ENCODE data around the gene CCSER2.
"Not testable (repeated sequence)": the region's sequence is repeated elsewhere in the genome, so short reads cannot be mapped to it uniquely, and the experiment has no call there.

The CCSER2 gene

DNA sequence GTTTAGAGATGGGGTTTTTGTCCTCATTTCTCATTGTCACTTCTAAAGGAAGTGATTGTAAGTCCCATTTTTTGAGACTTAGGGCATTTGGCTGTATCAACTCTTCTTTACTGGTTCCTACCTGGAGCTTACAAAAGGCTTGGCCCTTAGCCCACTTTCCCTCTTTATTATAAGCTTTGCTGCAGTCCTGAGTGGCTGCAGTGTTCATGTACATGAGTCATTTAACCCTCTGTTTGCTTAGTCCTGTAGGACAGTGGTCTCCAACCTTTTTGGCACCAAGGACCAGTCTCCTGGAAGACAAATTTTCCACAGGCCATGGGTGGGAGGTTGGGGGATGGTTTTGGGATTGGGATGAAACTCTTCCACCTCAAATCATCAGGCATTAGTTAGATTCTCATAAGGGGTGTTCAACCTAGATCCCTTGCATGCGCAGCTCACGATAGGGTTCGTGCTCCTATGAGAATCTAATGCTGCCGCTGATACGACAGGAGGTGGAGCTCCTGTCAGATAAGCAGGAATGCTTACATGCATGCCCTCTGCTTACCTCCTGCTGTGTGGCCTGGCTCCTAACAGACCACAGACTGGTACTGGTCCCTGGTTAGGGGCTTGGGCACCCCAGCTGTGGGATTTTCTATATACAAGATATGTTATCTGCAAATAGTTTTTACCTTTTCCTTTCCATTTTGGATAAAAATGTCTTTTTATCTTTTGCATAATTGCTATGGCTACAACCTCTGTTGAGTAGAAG lies 99.7 kb downstream of the CCSER2 start:
- TF ChIP-seq, protein P1, sequence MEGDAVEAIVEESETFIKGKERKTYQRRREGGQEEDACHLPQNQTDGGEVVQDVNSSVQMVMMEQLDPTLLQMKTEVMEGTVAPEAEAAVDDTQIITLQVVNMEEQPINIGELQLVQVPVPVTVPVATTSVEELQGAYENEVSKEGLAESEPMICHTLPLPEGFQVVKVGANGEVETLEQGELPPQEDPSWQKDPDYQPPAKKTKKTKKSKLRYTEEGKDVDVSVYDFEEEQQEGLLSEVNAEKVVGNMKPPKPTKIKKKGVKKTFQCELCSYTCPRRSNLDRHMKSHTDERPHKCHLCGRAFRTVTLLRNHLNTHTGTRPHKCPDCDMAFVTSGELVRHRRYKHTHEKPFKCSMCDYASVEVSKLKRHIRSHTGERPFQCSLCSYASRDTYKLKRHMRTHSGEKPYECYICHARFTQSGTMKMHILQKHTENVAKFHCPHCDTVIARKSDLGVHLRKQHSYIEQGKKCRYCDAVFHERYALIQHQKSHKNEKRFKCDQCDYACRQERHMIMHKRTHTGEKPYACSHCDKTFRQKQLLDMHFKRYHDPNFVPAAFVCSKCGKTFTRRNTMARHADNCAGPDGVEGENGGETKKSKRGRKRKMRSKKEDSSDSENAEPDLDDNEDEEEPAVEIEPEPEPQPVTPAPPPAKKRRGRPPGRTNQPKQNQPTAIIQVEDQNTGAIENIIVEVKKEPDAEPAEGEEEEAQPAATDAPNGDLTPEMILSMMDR (IDR thresholded peaks at IDR 0.05; ENCODE audit: low read depth, low read length): no peak
- H3K4me3 ChIP-seq (replicated peaks in 1 of 2; ENCODE audit: low read depth in 2 of 2, low read length in 2 of 2): no peak overlapping the region
- DNase-seq (ENCODE audit: low read depth in 2 of 2): peak; percentile 12 to 19

DNA sequence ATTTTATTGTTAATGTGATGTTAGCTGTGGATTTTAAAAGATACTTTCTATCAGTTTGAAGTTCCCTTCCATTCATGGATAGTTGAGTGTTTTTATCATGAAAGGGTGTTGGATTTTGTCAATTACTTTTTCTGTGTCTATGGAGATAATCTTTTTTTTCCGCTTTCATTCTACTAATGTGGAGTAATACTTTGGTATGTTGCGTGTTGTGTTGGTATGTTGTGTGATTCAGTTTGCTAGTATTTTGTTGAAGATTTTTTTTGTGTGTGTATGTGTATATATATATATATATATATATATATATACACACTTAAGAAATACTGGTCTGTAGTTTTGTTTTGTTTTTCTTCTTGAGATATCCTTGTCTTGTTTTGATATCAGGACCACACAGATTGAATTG lies 100.3 kb downstream of the CCSER2 start:
- TF ChIP-seq, protein P1 (IDR thresholded peaks at IDR 0.05; ENCODE audit: low read depth, low read length): no peak
- DNase-seq (ENCODE audit: low read depth in 2 of 2): peak; percentile 16 to 25
- H3K4me3 ChIP-seq (replicated peaks in 1 of 2; ENCODE audit: low read depth in 2 of 2, low read length in 2 of 2): no peak overlapping the region

DNA sequence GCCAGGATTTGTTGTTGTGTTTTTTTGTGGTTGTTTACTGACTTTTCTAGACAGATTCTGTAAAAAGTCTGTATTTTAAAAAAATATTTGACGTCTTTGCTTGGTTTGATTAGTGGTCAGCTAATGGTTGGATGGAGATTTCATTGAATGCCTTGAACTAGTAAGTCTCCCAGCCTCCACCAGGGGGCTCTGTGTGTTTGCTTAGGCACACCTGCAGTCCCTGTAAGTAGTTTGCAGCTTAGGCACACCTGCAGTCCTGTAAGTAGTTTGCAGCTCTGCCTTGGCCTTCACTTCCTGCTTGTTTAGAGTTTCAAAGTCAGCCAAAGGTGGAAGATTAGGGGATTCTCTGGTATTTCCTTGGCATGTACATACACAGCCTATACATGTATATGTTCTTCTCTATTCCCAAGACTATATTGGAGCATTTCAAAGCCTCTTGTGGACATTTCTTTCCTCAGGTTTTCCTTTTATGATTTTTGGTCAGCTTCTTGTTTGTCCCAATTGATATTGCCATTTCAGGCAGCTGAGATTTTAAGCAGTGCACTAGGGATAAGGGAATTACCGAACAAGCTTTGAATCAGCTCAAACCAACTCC lies 101.6 kb downstream of the CCSER2 start:
- TF ChIP-seq, protein P1 (IDR thresholded peaks at IDR 0.05; ENCODE audit: low read depth, low read length): peak; percentile 81
- peak; percentile 61 to 74 for DNase-seq (ENCODE audit: low read depth in 2 of 2)
- no peak overlapping the region for H3K4me3 ChIP-seq (replicated peaks in 1 of 2; ENCODE audit: low read depth in 2 of 2, low read length in 2 of 2)

DNA sequence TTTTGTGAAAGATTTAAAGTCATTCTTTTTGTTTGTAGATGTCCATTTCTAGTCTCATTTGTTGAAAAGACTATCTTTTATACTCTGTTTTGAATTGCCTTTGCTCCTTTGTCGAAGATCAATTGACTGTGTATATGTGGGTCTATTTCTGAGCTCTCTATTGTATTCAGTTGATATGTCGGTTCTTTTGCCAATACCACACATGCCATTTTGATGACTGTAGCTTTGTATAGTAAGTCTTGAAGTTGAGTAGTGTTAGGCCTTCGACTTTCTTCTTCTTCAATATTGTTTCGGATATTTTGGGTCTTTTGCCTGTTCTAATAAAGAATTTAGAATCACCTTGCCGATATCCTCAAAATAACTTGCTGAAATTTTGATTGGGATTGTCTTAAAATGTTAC lies 104.5 kb downstream of the CCSER2 start:
- TF ChIP-seq, protein P1 (IDR thresholded peaks at IDR 0.05; ENCODE audit: low read depth, low read length): no peak
- peak in 1 of 2 donors; percentile 56 for DNase-seq (ENCODE audit: low read depth in 2 of 2)
- H3K4me3 ChIP-seq (replicated peaks in 1 of 2; ENCODE audit: low read depth in 2 of 2, low read length in 2 of 2): no peak overlapping the region

DNA sequence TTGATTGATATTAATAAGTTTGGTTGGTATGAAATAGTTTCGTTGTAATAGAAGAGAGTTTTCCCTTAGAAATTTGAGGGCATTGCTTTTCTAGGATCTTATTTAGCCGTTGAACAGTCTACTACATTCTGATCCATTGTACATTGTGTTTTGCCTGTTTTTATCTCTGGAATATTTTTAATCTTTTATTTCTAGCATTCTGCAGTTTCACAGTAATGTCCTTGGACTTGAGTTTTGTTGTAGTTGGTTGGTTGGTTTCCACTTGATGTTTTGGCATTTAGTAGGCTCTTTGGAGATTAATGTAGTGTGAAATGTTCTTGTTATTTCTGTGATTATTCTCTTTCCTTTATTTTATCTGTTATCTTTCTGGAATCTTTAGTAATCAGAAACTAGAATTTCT lies 112.4 kb downstream of the CCSER2 start:
- TF ChIP-seq, protein P1 (IDR thresholded peaks at IDR 0.05; ENCODE audit: low read depth, low read length): no peak
- no peak for DNase-seq (ENCODE audit: low read depth in 2 of 2)
- no peak overlapping the region for H3K4me3 ChIP-seq (replicated peaks in 1 of 2; ENCODE audit: low read depth in 2 of 2, low read length in 2 of 2)

DNA sequence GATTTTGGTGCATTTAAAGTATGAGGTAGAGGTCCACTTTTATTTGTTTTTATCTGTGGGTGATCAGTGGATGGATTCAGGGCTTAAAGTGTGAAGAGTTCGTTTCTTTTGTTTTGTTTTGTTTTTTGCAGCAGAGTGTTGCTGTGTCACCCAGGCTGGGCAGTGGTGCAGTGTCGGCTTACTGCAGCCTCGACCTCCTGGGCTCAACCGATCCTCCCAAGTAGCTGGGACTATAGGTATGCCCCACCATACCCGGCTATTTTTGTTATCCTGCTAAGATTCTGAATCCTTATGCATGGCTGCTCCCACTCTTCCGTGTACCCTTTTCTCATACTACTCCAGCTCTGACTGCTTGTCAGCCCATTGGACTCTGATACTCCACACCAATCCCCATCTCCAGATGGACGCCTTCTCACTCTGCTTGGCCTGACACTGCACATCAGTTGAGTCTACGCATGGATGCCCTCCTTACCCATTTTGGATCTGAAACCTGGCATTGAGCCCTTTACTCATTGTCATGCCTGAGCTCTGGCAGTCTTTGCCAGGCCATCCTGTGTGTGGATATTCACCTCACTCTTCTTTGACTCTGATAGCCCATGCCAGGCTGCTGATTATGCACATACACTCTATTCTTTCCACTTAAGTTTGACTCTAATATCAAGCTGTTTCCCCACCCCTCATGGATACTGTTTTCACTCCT lies 119.5 kb downstream of the CCSER2 start:
- DNase-seq (ENCODE audit: low read depth in 2 of 2): no peak
- no peak overlapping the region for H3K4me3 ChIP-seq (replicated peaks in 1 of 2; ENCODE audit: low read depth in 2 of 2, low read length in 2 of 2)
- TF ChIP-seq, protein P1 (IDR thresholded peaks at IDR 0.05; ENCODE audit: low read depth, low read length): no peak

DNA sequence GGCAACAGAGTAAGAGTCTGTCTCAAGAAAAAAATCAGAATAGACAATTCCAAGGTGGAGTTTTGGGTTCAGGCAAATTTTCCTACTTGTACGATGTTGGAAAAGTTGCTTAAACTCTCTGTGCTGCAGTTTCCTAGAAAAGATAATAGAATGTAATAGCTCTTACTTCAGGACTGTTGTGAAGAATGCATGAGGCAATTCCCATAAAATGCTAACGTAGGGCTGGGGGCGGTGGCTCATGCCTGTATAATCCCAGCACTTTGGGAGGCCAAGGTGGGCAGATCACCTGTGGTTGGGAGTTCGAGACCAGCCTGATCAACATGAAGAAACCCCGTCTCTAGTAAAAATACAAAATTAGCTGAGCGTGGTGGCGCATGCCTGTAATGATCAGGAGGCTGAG lies 121.0 kb downstream of the CCSER2 start:
- DNase-seq (ENCODE audit: low read depth in 2 of 2); H3K4me3 ChIP-seq (replicated peaks in 1 of 2; ENCODE audit: low read depth in 2 of 2, low read length in 2 of 2): not testable (repeated sequence)
